AG10803 (cell line): ENCODE data around the gene ANTXR1.

Experiments used
- DNase-seq: peaks from one replicate; pipeline ENCODE4 v3.0.0; 2010; ENCODE audit warnings: low read depth
- H3K4me3 ChIP-seq: 2 replicates; pipeline ENCODE4 v1.5.1; 2011; ENCODE audit warnings: mild to moderate bottlenecking, low read length, control low read depth
- CTCF ChIP-seq: conservative IDR thresholded peaks from 2 replicates; pipeline ENCODE4 v1.5.1; 2011; ENCODE audit warnings: mild to moderate bottlenecking, low read length, control low read depth, inconsistent platforms

The ANTXR1 gene

GRCh38 chr2:69184224-69184623 is 171.2 kb downstream of the ANTXR1 start:
- TF ChIP-seq CTCF = no peak
- no peak overlapping the region for H3K4me3 ChIP-seq
- DNase-seq = peak; percentile 87

- no peak overlapping the region for H3K4me3 ChIP-seq
- DNase-seq = peak; percentile 62
- TF ChIP-seq CTCF = no peak
Observed at GRCh38 chr2:69185807-69186206, 172.8 kb downstream of the ANTXR1 start.

GRCh38 chr2:69186614-69187013 is 173.6 kb downstream of the ANTXR1 start:
- no peak for DNase-seq
- no peak overlapping the region for H3K4me3 ChIP-seq
- TF ChIP-seq CTCF = no peak

DNA sequence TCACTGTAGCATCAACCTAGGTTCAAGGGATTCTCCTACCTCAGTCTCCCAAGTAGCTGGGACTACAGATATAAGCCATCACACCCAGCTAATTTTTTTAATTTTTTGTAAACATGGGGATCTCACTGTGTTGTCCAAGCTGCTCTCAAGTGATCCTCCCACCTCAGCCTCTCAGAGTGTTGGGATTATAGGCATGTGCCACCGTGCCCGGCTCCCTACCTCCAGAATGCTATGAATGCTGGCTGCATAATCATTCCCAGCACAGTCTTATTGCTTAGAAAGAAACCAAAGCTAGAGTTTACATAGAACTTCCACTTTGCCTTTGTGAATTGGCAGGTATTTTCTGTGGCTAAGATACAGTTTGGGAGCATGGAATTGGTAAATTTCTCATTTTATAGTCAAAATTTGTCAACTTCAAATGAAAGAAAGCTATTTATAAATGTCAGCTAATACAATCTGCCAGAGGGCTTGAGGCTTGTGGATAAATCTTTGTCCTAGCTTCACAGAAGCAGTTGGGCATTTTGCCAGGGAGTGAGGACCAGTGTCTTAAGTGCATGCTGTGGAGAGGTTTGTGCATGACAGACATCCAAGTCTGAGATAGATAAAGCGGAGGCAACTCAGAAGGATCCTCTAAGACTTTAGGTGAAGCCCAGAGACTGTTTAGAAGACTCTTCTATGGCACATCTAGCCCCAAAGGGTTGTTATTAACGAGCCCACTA is 175.4 kb downstream of the ANTXR1 start:
- no peak overlapping the region for H3K4me3 ChIP-seq
- TF ChIP-seq CTCF = no peak
- DNase-seq = no peak

GRCh38 chr2:69190743-69191404 is 177.9 kb downstream of the ANTXR1 start:
- no peak overlapping the region for H3K4me3 ChIP-seq
- DNase-seq = peak; percentile 59
- TF ChIP-seq CTCF = no peak

GRCh38 chr2:69191634-69192033 is 178.7 kb downstream of the ANTXR1 start:
- TF ChIP-seq CTCF = no peak
- no peak overlapping the region for H3K4me3 ChIP-seq
- peak; percentile 81 for DNase-seq
